T-helper 1 cell treated with Interleukin-12 subunit alpha and Interleukin-12 subunit beta and Interleukin-4 antibody, amounts not matched to agents 30 μg/mL and 1 μg/mL, for 36 hours (primary cell): ENCODE results near the gene ERMP1.

Experiments
- H3K27ac Mint-ChIP-seq: one replicate; pipeline ENCODE4 v1.8.0; 2021; ENCODE audit warnings: mild to moderate bottlenecking, mixed read lengths
- H3K27me3 Mint-ChIP-seq: one replicate; pipeline ENCODE4 v1.8.0; 2021; ENCODE audit warnings: low read depth, mixed read lengths
- H3K36me3 Mint-ChIP-seq: one replicate; pipeline ENCODE4 v1.8.0; 2021; ENCODE audit warnings: low read depth, mixed read lengths
- H3K4me1 Mint-ChIP-seq: one replicate; pipeline ENCODE4 v1.8.0; 2021; ENCODE audit warnings: low read depth, mixed read lengths
- H3K4me3 Mint-ChIP-seq: one replicate; pipeline ENCODE4 v1.8.0; 2021; ENCODE audit warnings: mild to moderate bottlenecking, moderate library complexity, mixed read lengths
- H3K9me3 Mint-ChIP-seq: one replicate; pipeline ENCODE4 v1.8.0; 2021; ENCODE audit warnings: mixed read lengths

Gene ERMP1

GRCh38 chr9:5866685-5867084 is 33.8 kb upstream of the ERMP1 start:
- Mint-ChIP-seq H3K4me3 (no peak overlapping the region), H3K27ac (no peak overlapping the region), H3K36me3 (peaks cover 21% of the 10 kb centered on the region), H3K4me1 (peaks cover 10% of the 10 kb centered on the region), H3K9me3 (no peaks in the 10 kb centered on the region), H3K27me3 (no peaks in the 10 kb centered on the region)

GRCh38 chr9:5866272-5866671 is 33.4 kb upstream of the ERMP1 start:
- H3K4me3 Mint-ChIP-seq: no peak overlapping the region
- no peaks in the 10 kb centered on the region for H3K9me3 Mint-ChIP-seq
- peaks cover 12% of the 10 kb centered on the region for H3K4me1 Mint-ChIP-seq
- no peaks in the 10 kb centered on the region for H3K27me3 Mint-ChIP-seq
- no peak overlapping the region for H3K27ac Mint-ChIP-seq
- H3K36me3 Mint-ChIP-seq: peaks cover 24% of the 10 kb centered on the region

GRCh38 chr9:5864446-5864845 is 31.5 kb upstream of the ERMP1 start:
- Mint-ChIP-seq H3K36me3 (peaks cover 20% of the 10 kb centered on the region), H3K27me3 (no peaks in the 10 kb centered on the region), H3K4me3 (no peak overlapping the region), H3K27ac (no peak overlapping the region), H3K4me1 (peaks cover 7% of the 10 kb centered on the region), H3K9me3 (no peaks in the 10 kb centered on the region)

GRCh38 chr9:5863092-5863746 is 30.3 kb upstream of the ERMP1 start:
- no peak overlapping the region for H3K4me3 Mint-ChIP-seq

GRCh38 chr9:5858833-5859232 is 25.9 kb upstream of the ERMP1 start:
- Mint-ChIP-seq H3K27me3 (no peaks in the 10 kb centered on the region), H3K4me1 (peaks cover 11% of the 10 kb centered on the region), H3K27ac (no peak overlapping the region), H3K9me3 (peaks cover 6% of the 10 kb centered on the region), H3K36me3 (peaks cover 18% of the 10 kb centered on the region), H3K4me3 (no peak overlapping the region)

More at GRCh38 chr9:5863092-5863746, 30.3 kb upstream of the ERMP1 start:
- no peaks in the 10 kb centered on the region for H3K9me3 Mint-ChIP-seq
- no peak overlapping the region for H3K27ac Mint-ChIP-seq
- H3K36me3 Mint-ChIP-seq: peaks cover 20% of the 10 kb centered on the region
- peaks cover 3% of the 10 kb centered on the region for H3K4me1 Mint-ChIP-seq
- no peaks in the 10 kb centered on the region for H3K27me3 Mint-ChIP-seq

- Mint-ChIP-seq H3K4me1 (peaks cover 20% of the 10 kb centered on the region), H3K27ac (no peak overlapping the region), H3K4me3 (no peak overlapping the region), H3K9me3 (peaks cover 10% of the 10 kb centered on the region), H3K27me3 (no peaks in the 10 kb centered on the region), H3K36me3 (peaks cover 23% of the 10 kb centered on the region)
Observed at GRCh38 chr9:5857928-5858327, 25.0 kb upstream of the ERMP1 start.

- H3K36me3 Mint-ChIP-seq: peaks cover 29% of the 10 kb centered on the region
- no peak overlapping the region for H3K4me3 Mint-ChIP-seq
Observed at GRCh38 chr9:5854063-5854790, 21.3 kb upstream of the ERMP1 start.

GRCh38 chr9:5853617-5854016 is 20.7 kb upstream of the ERMP1 start:
- peak overlapping the region; percentile 82 for H3K27ac Mint-ChIP-seq
- peaks cover 27% of the 10 kb centered on the region for H3K36me3 Mint-ChIP-seq
- H3K4me3 Mint-ChIP-seq: no peak overlapping the region
- peaks cover 10% of the 10 kb centered on the region for H3K9me3 Mint-ChIP-seq
- no peaks in the 10 kb centered on the region for H3K27me3 Mint-ChIP-seq
- peaks cover 51% of the 10 kb centered on the region for H3K4me1 Mint-ChIP-seq

More at GRCh38 chr9:5854063-5854790, 21.3 kb upstream of the ERMP1 start:
- Mint-ChIP-seq H3K27ac (no peak overlapping the region), H3K9me3 (peaks cover 10% of the 10 kb centered on the region), H3K4me1 (peaks cover 48% of the 10 kb centered on the region), H3K27me3 (no peaks in the 10 kb centered on the region)

GRCh38 chr9:5852987-5853386 is 20.1 kb upstream of the ERMP1 start:
- H3K27me3 Mint-ChIP-seq: no peaks in the 10 kb centered on the region
- H3K4me1 Mint-ChIP-seq: peaks cover 56% of the 10 kb centered on the region
- peaks cover 31% of the 10 kb centered on the region for H3K36me3 Mint-ChIP-seq
- peaks cover 10% of the 10 kb centered on the region for H3K9me3 Mint-ChIP-seq
- peak overlapping the region; percentile 82 for H3K27ac Mint-ChIP-seq
- no peak overlapping the region for H3K4me3 Mint-ChIP-seq

- peaks cover 15% of the 10 kb centered on the region for H3K9me3 Mint-ChIP-seq
- H3K27me3 Mint-ChIP-seq: no peaks in the 10 kb centered on the region
- peaks cover 59% of the 10 kb centered on the region for H3K4me1 Mint-ChIP-seq
- peak overlapping the region; percentile 83 for H3K27ac Mint-ChIP-seq
- H3K4me3 Mint-ChIP-seq: peak overlapping the region; percentile 27
- H3K36me3 Mint-ChIP-seq: peaks cover 37% of the 10 kb centered on the region
Observed at GRCh38 chr9:5851445-5851844, 18.5 kb upstream of the ERMP1 start.

- H3K36me3 Mint-ChIP-seq: peaks cover 37% of the 10 kb centered on the region
- peaks cover 18% of the 10 kb centered on the region for H3K9me3 Mint-ChIP-seq
- no peaks in the 10 kb centered on the region for H3K27me3 Mint-ChIP-seq
- peak overlapping the region; percentile 27 for H3K4me3 Mint-ChIP-seq
- peak overlapping the region; percentile 83 for H3K27ac Mint-ChIP-seq
- H3K4me1 Mint-ChIP-seq: peaks cover 65% of the 10 kb centered on the region
Observed at GRCh38 chr9:5850724-5851122, 17.8 kb upstream of the ERMP1 start.

- Mint-ChIP-seq H3K27me3 (no peaks in the 10 kb centered on the region), H3K9me3 (peaks cover 8% of the 10 kb centered on the region), H3K4me3 (no peak overlapping the region), H3K27ac (no peak overlapping the region), H3K36me3 (peaks cover 30% of the 10 kb centered on the region), H3K4me1 (peaks cover 78% of the 10 kb centered on the region)
Observed at GRCh38 chr9:5848372-5848882, 15.5 kb upstream of the ERMP1 start.

GRCh38 chr9:5846501-5846921 is 13.6 kb upstream of the ERMP1 start:
- Mint-ChIP-seq H3K9me3 (peaks cover 18% of the 10 kb centered on the region), H3K4me3 (no peak overlapping the region), H3K27ac (no peak overlapping the region), H3K4me1 (peaks cover 76% of the 10 kb centered on the region), H3K27me3 (no peaks in the 10 kb centered on the region), H3K36me3 (peaks cover 34% of the 10 kb centered on the region)

- Mint-ChIP-seq H3K27ac (peak overlapping the region; percentile 56), H3K4me3 (no peak overlapping the region), H3K27me3 (no peaks in the 10 kb centered on the region), H3K4me1 (peaks cover 76% of the 10 kb centered on the region), H3K36me3 (peaks cover 35% of the 10 kb centered on the region), H3K9me3 (peaks cover 20% of the 10 kb centered on the region)
Observed at GRCh38 chr9:5846096-5846495, 13.2 kb upstream of the ERMP1 start.

- Mint-ChIP-seq H3K9me3 (peaks cover 24% of the 10 kb centered on the region), H3K36me3 (peaks cover 34% of the 10 kb centered on the region), H3K27me3 (no peaks in the 10 kb centered on the region), H3K4me3 (peak overlapping the region; percentile 65), H3K4me1 (peaks cover 74% of the 10 kb centered on the region), H3K27ac (peak overlapping the region; percentile 89)
Observed at GRCh38 chr9:5845157-5845531, 12.2 kb upstream of the ERMP1 start.
